ENCODE measurements around the gene SCRN2. TPM values are rescaled to one million over a fixed set of nuclear protein-coding genes. Genes with fewer than 3 reads are reported as not detected.

SCRN2 gene
- total and polyA plus RNA-seq, 2 of the 13 experiments (the other 11 are each of a cell fraction or from before 2014, with no cell fraction given) = 21.7 to 29.5 TPM

DNA sequence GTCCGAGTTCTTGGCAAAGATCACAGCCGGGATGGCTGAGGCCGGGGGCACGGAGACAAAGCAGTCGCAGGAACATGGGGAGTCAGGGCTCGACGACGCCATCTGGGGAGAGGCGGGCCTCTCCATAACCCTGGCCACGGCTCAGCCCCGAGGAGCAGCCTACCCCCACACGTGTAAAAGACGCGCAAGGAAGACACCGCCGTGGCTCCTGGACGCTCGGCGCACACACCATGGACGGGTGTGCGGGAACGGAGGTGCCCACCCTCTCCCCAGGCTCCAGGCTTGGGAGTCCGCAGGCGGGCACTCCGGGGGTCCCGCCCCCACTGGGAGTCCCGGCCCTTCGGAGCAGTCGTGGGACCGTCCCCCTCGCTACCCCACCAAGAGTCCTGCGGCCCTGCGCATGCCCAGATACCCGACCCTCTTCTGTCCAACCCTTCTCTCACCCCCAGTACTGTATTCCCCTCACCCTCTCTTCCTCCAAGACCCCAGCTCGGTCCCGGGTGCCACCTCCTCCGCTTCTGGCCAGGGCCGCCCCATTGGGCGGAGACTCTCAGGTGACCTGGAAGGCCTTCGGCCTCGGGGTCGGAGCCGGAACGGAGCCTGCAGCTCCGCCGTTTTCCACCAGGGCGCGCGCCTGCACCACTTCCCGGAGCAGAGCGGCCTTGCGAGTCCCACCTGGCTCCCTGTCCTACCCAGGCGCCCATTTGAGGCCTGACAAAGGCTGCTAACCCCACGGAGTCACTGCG, at the start of gene SCRN2 (continued):
- TF ChIP-seq, protein P1, sequence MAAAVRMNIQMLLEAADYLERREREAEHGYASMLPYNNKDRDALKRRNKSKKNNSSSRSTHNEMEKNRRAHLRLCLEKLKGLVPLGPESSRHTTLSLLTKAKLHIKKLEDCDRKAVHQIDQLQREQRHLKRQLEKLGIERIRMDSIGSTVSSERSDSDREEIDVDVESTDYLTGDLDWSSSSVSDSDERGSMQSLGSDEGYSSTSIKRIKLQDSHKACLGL (CRISPR knock-in tag; IDR thresholded peaks at IDR 0.05) = peak; percentile 80
- TF ChIP-seq NFATC3 (CRISPR knock-in tag; IDR thresholded peaks at IDR 0.05) (peak; percentile 59; the same call in 1 of the 2 replicates), ZNF772 (CRISPR knock-in tag; IDR thresholded peaks at IDR 0.05) (0 out of 2 replicates have a peak, but pooled peaks have one; percentile 69), ZNF33B (CRISPR knock-in tag; IDR thresholded peaks at IDR 0.05) (peak; percentile 80), NFKB2 (CRISPR knock-in tag; IDR thresholded peaks at IDR 0.05; ENCODE audit: borderline replicate concordance) (peak; percentile 67; the same call in 1 of the 2 replicates), SMC3 (IDR thresholded peaks at IDR 0.05; ENCODE audit: low read length) (peak; percentile 72; the same call in 1 of the 2 replicates), ZNF160 (CRISPR knock-in tag; IDR thresholded peaks at IDR 0.05) (peak; percentile 88), MTF2 (CRISPR knock-in tag; IDR thresholded peaks at IDR 0.05; ENCODE audit: borderline replicate concordance) (peak; percentile 56; the same call in 1 of the 2 replicates), JARID2 (CRISPR knock-in tag; IDR thresholded peaks at IDR 0.05; ENCODE audit: insufficient replicate concordance) (peak; percentile 85), ZNF136 (CRISPR knock-in tag; IDR thresholded peaks at IDR 0.05; ENCODE audit: low read depth) (peak; percentile 92; the same call in 1 of the 2 replicates), TAF15 (IDR thresholded peaks at IDR 0.05; ENCODE audit: low read depth, low read length, poor library complexity, severe bottlenecking) (no peak), CC2D1A (CRISPR knock-in tag; IDR thresholded peaks at IDR 0.05) (no peak), ZBTB3 (CRISPR knock-in tag; IDR thresholded peaks at IDR 0.05; ENCODE audit: borderline replicate concordance, low read depth) (no peak), HOXA5 (CRISPR knock-in tag; IDR thresholded peaks at IDR 0.05) (peak; percentile 79; the same call in 1 of the 2 replicates), MTA3 (CRISPR knock-in tag; IDR thresholded peaks at IDR 0.05) (no peak), AGO2 (optimal IDR thresholded peaks at IDR 0.05; ENCODE audit: low read depth, low read length) (peak; percentile 68), ZFP82 (CRISPR knock-in tag; IDR thresholded peaks at IDR 0.05; ENCODE audit: borderline replicate concordance) (peak; percentile 93; the same call in 1 of the 2 replicates), MATR3 (CRISPR knock-in tag; IDR thresholded peaks at IDR 0.05) (no peak), ZNF562 (CRISPR knock-in tag; IDR thresholded peaks at IDR 0.05; ENCODE audit: borderline replicate concordance) (no peak)
- TF ChIP-seq, protein P2, sequence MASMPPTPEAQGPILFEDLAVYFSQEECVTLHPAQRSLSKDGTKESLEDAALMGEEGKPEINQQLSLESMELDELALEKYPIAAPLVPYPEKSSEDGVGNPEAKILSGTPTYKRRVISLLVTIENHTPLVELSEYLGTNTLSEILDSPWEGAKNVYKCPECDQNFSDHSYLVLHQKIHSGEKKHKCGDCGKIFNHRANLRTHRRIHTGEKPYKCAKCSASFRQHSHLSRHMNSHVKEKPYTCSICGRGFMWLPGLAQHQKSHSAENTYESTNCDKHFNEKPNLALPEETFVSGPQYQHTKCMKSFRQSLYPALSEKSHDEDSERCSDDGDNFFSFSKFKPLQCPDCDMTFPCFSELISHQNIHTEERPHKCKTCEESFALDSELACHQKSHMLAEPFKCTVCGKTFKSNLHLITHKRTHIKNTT (CRISPR knock-in tag; IDR thresholded peaks at IDR 0.05) = no peak
- TF ChIP-seq, protein P3, sequence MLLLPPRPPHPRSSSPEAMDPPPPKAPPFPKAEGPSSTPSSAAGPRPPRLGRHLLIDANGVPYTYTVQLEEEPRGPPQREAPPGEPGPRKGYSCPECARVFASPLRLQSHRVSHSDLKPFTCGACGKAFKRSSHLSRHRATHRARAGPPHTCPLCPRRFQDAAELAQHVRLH (CRISPR knock-in tag; IDR thresholded peaks at IDR 0.05; ENCODE audit: borderline replicate concordance, low read depth) = peak; percentile 77; the same call in 1 of the 2 replicates
- TF ChIP-seq, protein P4, sequence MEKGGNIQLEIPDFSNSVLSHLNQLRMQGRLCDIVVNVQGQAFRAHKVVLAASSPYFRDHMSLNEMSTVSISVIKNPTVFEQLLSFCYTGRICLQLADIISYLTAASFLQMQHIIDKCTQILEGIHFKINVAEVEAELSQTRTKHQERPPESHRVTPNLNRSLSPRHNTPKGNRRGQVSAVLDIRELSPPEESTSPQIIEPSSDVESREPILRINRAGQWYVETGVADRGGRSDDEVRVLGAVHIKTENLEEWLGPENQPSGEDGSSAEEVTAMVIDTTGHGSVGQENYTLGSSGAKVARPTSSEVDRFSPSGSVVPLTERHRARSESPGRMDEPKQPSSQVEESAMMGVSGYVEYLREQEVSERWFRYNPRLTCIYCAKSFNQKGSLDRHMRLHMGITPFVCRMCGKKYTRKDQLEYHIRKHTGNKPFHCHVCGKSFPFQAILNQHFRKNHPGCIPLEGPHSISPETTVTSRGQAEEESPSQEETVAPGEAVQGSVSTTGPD (CRISPR knock-in tag; IDR thresholded peaks at IDR 0.05) = 0 out of 2 replicates have a peak, but pooled peaks have one; percentile 57
- TF ChIP-seq, protein P5, sequence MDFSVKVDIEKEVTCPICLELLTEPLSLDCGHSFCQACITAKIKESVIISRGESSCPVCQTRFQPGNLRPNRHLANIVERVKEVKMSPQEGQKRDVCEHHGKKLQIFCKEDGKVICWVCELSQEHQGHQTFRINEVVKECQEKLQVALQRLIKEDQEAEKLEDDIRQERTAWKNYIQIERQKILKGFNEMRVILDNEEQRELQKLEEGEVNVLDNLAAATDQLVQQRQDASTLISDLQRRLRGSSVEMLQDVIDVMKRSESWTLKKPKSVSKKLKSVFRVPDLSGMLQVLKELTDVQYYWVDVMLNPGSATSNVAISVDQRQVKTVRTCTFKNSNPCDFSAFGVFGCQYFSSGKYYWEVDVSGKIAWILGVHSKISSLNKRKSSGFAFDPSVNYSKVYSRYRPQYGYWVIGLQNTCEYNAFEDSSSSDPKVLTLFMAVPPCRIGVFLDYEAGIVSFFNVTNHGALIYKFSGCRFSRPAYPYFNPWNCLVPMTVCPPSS (IDR thresholded peaks at IDR 0.05) = no peak
- TF ChIP-seq, protein P6, sequence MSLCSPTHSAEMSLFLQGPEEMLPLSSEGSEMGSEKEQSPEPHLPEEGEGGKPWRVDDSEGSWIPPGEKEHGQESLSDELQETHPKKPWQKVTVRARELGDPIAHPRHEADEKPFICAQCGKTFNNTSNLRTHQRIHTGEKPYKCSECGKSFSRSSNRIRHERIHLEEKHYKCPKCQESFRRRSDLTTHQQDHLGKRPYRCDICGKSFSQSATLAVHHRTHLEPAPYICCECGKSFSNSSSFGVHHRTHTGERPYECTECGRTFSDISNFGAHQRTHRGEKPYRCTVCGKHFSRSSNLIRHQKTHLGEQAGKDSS (CRISPR knock-in tag; IDR thresholded peaks at IDR 0.05; ENCODE audit: borderline replicate concordance, low read depth) = 0 out of 2 replicates have a peak, but pooled peaks have one; percentile 68

All from HepG2 (cell line).